Trophoblast cell (in vitro differentiated cells and primary cell): Measurements from ENCODE around the gene RPS27A.

Experiments
- DNase-seq, 2 donors: peaks; one replicate each; pipeline ENCODE4 v3.0.0-alpha.2; 2016
- H2AFZ ChIP-seq: 2 replicates; pipeline ENCODE4 v1.6.1; 2013; ENCODE audit warnings: low read length, moderate library complexity, mild to moderate bottlenecking; ENCODE audit not compliant: insufficient read depth, poor library complexity
- H2AK5ac ChIP-seq: 2 replicates; pipeline ENCODE4 v1.6.1; 2013; ENCODE audit warnings: mild to moderate bottlenecking, low read length
- H2BK120ac ChIP-seq: 2 replicates; pipeline ENCODE4 v1.6.1; 2013; ENCODE audit warnings: low read length, mild to moderate bottlenecking, moderate library complexity; ENCODE audit not compliant: insufficient read depth, poor library complexity
- H2BK12ac ChIP-seq: 2 replicates; pipeline ENCODE4 v1.6.1; 2013; ENCODE audit warnings: mild to moderate bottlenecking, low read length, moderate library complexity
- H2BK5ac ChIP-seq: 2 replicates; pipeline ENCODE4 v1.6.1; 2013; ENCODE audit warnings: low read length, low read depth, moderate library complexity, mild to moderate bottlenecking; ENCODE audit not compliant: poor library complexity
- H3K14ac ChIP-seq: 2 replicates; pipeline ENCODE4 v1.6.1; 2013; ENCODE audit warnings: mild to moderate bottlenecking, low read length
- H3K18ac ChIP-seq: 2 replicates; pipeline ENCODE4 v1.6.1; 2013; ENCODE audit warnings: mild to moderate bottlenecking, low read length
- H3K23ac ChIP-seq: 2 replicates; pipeline ENCODE4 v1.6.1; 2013; ENCODE audit warnings: low read length
- H3K27ac ChIP-seq: 2 replicates; pipeline ENCODE4 v1.5.1; 2013; ENCODE audit warnings: low read depth, mild to moderate bottlenecking, inconsistent platforms, low read length, moderate library complexity
- H3K27me3 ChIP-seq: 2 replicates; pipeline ENCODE4 v1.6.1; 2013; ENCODE audit warnings: inconsistent platforms, mild to moderate bottlenecking, low read length, moderate library complexity; ENCODE audit not compliant: insufficient read depth
- H3K36me3 ChIP-seq, 2 experiments: 1 replicate in 1 of 2; 2 replicates in 1 of 2; pipeline ENCODE4 v1.6.1; 2013; ENCODE audit warnings: low read length in 2 of 2, mild to moderate bottlenecking in 2 of 2, moderate library complexity in 1 of 2; ENCODE audit not compliant: insufficient read depth in 2 of 2, control insufficient read depth in 1 of 2
- H3K4ac ChIP-seq: 2 replicates; pipeline ENCODE4 v1.6.1; 2013; ENCODE audit warnings: low read depth, mild to moderate bottlenecking, low read length, moderate library complexity
- H3K4me1 ChIP-seq, 2 experiments: 1 replicate in 1 of 2; 2 replicates in 1 of 2; pipeline ENCODE4 v1.6.1; 2013; ENCODE audit warnings: low read length in 2 of 2, mild to moderate bottlenecking in 2 of 2, moderate library complexity in 1 of 2; ENCODE audit not compliant: insufficient read depth in 2 of 2, control insufficient read depth in 1 of 2
- H3K4me2 ChIP-seq: 2 replicates; pipeline ENCODE4 v1.6.1; 2013; ENCODE audit warnings: inconsistent platforms, mild to moderate bottlenecking, low read length, moderate library complexity
- H3K4me3 ChIP-seq: 2 replicates; pipeline ENCODE4 v1.5.1; 2013; ENCODE audit warnings: mild to moderate bottlenecking, low read depth, low read length, inconsistent platforms
- H3K79me1 ChIP-seq: one replicate; pipeline ENCODE4 v1.6.1; 2013; ENCODE audit warnings: low read length
- H3K79me2 ChIP-seq: 2 replicates; pipeline ENCODE4 v1.6.1; 2013; ENCODE audit warnings: low read length, mild to moderate bottlenecking; ENCODE audit not compliant: control insufficient read depth, insufficient read depth, poor library complexity
- H3K9ac ChIP-seq: 2 replicates; pipeline ENCODE4 v1.6.1; 2013; ENCODE audit warnings: mild to moderate bottlenecking, low read length
- H3K9me3 ChIP-seq: 2 replicates; pipeline ENCODE4 v1.6.1; 2013; ENCODE audit warnings: low read depth, mild to moderate bottlenecking, control low read depth, inconsistent platforms, low read length; ENCODE audit not compliant: insufficient read depth
- H4K12ac ChIP-seq: 2 replicates; pipeline ENCODE4 v1.6.1; 2013; ENCODE audit warnings: low read depth, mild to moderate bottlenecking, low read length, moderate library complexity
- H4K8ac ChIP-seq: 2 replicates; pipeline ENCODE4 v1.6.1; 2013; ENCODE audit warnings: low read depth, mild to moderate bottlenecking, low read length, moderate library complexity
- H4K91ac ChIP-seq: one replicate; pipeline ENCODE4 v1.6.1; 2013; ENCODE audit warnings: low read depth, mild to moderate bottlenecking, low read length, moderate library complexity
- WGBS: extraction: QIAGEN DNeasy Blood & Tissue Kit; methylation state at CpG from one replicate; pipeline ENCODE4 v1.1.7; 2013; ENCODE audit warnings: missing lambda C conversion rate; ENCODE audit not compliant: insufficient read length, insufficient coverage; ENCODE audit errors: extremely low coverage; 5-methylcytosine and 5-hydroxymethylcytosine counted together

The RPS27A gene

GRCh38 chr2:55283083-55283482 is 50.6 kb downstream of the RPS27A start:
- H3K4me2 ChIP-seq = no peak overlapping the region
- no peak overlapping the region for H3K18ac ChIP-seq
- no peaks in the 10 kb centered on the region for H3K79me2 ChIP-seq
- no peak overlapping the region for H2BK120ac ChIP-seq
- no peak overlapping the region for H3K14ac ChIP-seq
- DNase-seq = no peak
- no peak overlapping the region for H2AFZ ChIP-seq
- WGBS = no CpG with 5 or more reads among the region's 12 CpGs
- no peak overlapping the region for H3K27ac ChIP-seq
- H4K12ac ChIP-seq = no peak overlapping the region
- H4K91ac ChIP-seq = no peak overlapping the region
- no peak overlapping the region for H3K4me3 ChIP-seq
- no peak overlapping the region for H2BK5ac ChIP-seq
- H3K9ac ChIP-seq = no peak overlapping the region
- H3K27me3 ChIP-seq = no peaks in the 10 kb centered on the region
- H2BK12ac ChIP-seq = no peak overlapping the region
- H3K4me1 ChIP-seq = peaks cover 0 to 4% of the 10 kb centered on the region in 2 experiments
- no peak overlapping the region for H2AK5ac ChIP-seq
- peaks cover 9% of the 10 kb centered on the region for H3K79me1 ChIP-seq
- H4K8ac ChIP-seq = no peak overlapping the region
- no peaks in the 10 kb centered on the region for H3K36me3 ChIP-seq
- H3K9me3 ChIP-seq = no peaks in the 10 kb centered on the region
- H3K23ac ChIP-seq = no peak overlapping the region
- H3K4ac ChIP-seq = no peak overlapping the region
